Loucy (cell line): Measurements from ENCODE around the gene S100A13.
"Not testable (repeated sequence)": the region's sequence is repeated elsewhere in the genome, so short reads cannot be mapped to it uniquely, and the experiment has no call there.

ENCODE experiments used
- H2AFZ ChIP-seq: fragments of 200-600 bp; sonication (generic); 2 replicates; pipeline ENCODE4 v1.6.0; 2016; ENCODE audit warnings: antibody characterized with exemption, mild to moderate bottlenecking, low read length, moderate library complexity
- H3F3A ChIP-seq: fragments of 200-600 bp; 2 replicates; pipeline ENCODE4 v1.6.0; 2016; ENCODE audit warnings: antibody characterized with exemption, low read depth, mild to moderate bottlenecking
- H3K27me3 ChIP-seq: fragments of 200-600 bp; sonication (generic); 2 replicates; pipeline ENCODE4 v1.6.1; 2014; ENCODE audit warnings: low read length, mild to moderate bottlenecking; ENCODE audit not compliant: insufficient read depth, poor library complexity, severe bottlenecking
- H3K36me3 ChIP-seq: fragments of 200-600 bp; sonication (generic); 2 replicates; pipeline ENCODE4 v1.6.1; 2016; ENCODE audit warnings: low read length; ENCODE audit not compliant: insufficient read depth
- H3K4me1 ChIP-seq: fragments of 200-600 bp; sonication (generic); 2 replicates; pipeline ENCODE4 v1.5.1; 2014; ENCODE audit warnings: low read length, mild to moderate bottlenecking; ENCODE audit not compliant: insufficient read depth, poor library complexity, severe bottlenecking
- H3K4me2 ChIP-seq: fragments of 200-600 bp; sonication (generic); 2 replicates; pipeline ENCODE4 v1.6.0; 2014; ENCODE audit warnings: antibody characterized with exemption, low read length, low read depth, mild to moderate bottlenecking; ENCODE audit not compliant: poor library complexity, severe bottlenecking
- H3K4me3 ChIP-seq: fragments of 200-600 bp; sonication (generic); 2 replicates; pipeline ENCODE4 v1.5.1; 2014; ENCODE audit warnings: low read length, mild to moderate bottlenecking, mixed read lengths; ENCODE audit not compliant: poor library complexity, severe bottlenecking
- H3K79me2 ChIP-seq: fragments of 200-600 bp; sonication (generic); 2 replicates; pipeline ENCODE4 v1.6.1; 2014; ENCODE audit warnings: low read length; ENCODE audit not compliant: insufficient read depth
- H3K9ac ChIP-seq: fragments of 200-600 bp; sonication (generic); 2 replicates; pipeline ENCODE4 v1.6.0; 2014; ENCODE audit warnings: mild to moderate bottlenecking, low read depth, low read length, moderate library complexity; ENCODE audit not compliant: poor library complexity, severe bottlenecking
- H3K9me2 ChIP-seq: fragments of 200-600 bp; sonication (generic); replicated peaks from 2 replicates; pipeline ENCODE4 v1.6.1; 2016; ENCODE audit warnings: low read depth, low read length, mixed read lengths
- H3K9me3 ChIP-seq: fragments of 200-600 bp; sonication (generic); 2 replicates; pipeline ENCODE4 v1.6.1; 2014; ENCODE audit warnings: mild to moderate bottlenecking, antibody characterized with exemption, low read length, low read depth; ENCODE audit not compliant: insufficient read depth
- H4K20me1 ChIP-seq: fragments of 200-600 bp; sonication (generic); 2 replicates; pipeline ENCODE4 v1.6.0; 2014; ENCODE audit warnings: antibody characterized with exemption, low read length, mild to moderate bottlenecking; ENCODE audit not compliant: insufficient read depth, poor library complexity, severe bottlenecking
- CTCF ChIP-seq: fragments of 200-600 bp; sonication (generic); conservative IDR thresholded peaks from 2 replicates; pipeline ENCODE4 v1.5.1; 2014; ENCODE audit warnings: mild to moderate bottlenecking, antibody characterized with exemption, low read length
- EZH2phosphoT487 ChIP-seq: fragments of 200-600 bp; IDR thresholded peaks from 2 replicates; pipeline ENCODE4 v1.6.1; 2018; ENCODE audit warnings: antibody characterized with exemption, mild to moderate bottlenecking, moderate library complexity, borderline replicate concordance

The S100A13 gene

GRCh38 chr1:153577138-153577537 is 50.2 kb downstream of the S100A13 start:
- no peaks in the 10 kb centered on the region for H3K27me3 ChIP-seq

GRCh38 chr1:153575497-153575896 is 51.8 kb downstream of the S100A13 start:
- not testable (repeated sequence) for H4K20me1 ChIP-seq, H2AFZ ChIP-seq, H3K36me3 ChIP-seq, H3K9ac ChIP-seq, H3K4me2 ChIP-seq, H3K4me1 ChIP-seq, H3K9me2 ChIP-seq, H3K9me3 ChIP-seq, H3K4me3 ChIP-seq, H3K79me2 ChIP-seq, H3F3A ChIP-seq, H3K27me3 ChIP-seq

More at GRCh38 chr1:153577138-153577537, 50.2 kb downstream of the S100A13 start:
- TF ChIP-seq CTCF (no peak), EZH2phosphoT487 (no peak)
- Histone ChIP-seq H3K9me3 (no peaks in the 10 kb centered on the region), H3K9me2 (no peaks in the 10 kb centered on the region), H3F3A (no peaks in the 10 kb centered on the region), H3K4me2 (no peak overlapping the region), H3K4me3 (no peak overlapping the region), H3K9ac (no peak overlapping the region), H3K79me2 (no peaks in the 10 kb centered on the region), H4K20me1 (no peaks in the 10 kb centered on the region), H3K36me3 (no peaks in the 10 kb centered on the region), H2AFZ (no peak overlapping the region), H3K4me1 (peaks cover 8% of the 10 kb centered on the region)

GRCh38 chr1:153575081-153575491 is 52.2 kb downstream of the S100A13 start:
- not testable (repeated sequence) for H3K4me3 ChIP-seq, H3K4me1 ChIP-seq, H4K20me1 ChIP-seq, H3K9me2 ChIP-seq, H3K36me3 ChIP-seq, H3K27me3 ChIP-seq, H3K4me2 ChIP-seq, H3K79me2 ChIP-seq, H3K9ac ChIP-seq, H3K9me3 ChIP-seq, H3F3A ChIP-seq, H2AFZ ChIP-seq

- Histone ChIP-seq H3K4me2 (no peak overlapping the region), H3K79me2 (no peaks in the 10 kb centered on the region), H3K4me1 (peaks cover 14% of the 10 kb centered on the region), H3K36me3 (no peaks in the 10 kb centered on the region), H3F3A (no peaks in the 10 kb centered on the region), H2AFZ (no peak overlapping the region), H3K27me3 (no peaks in the 10 kb centered on the region), H3K4me3 (no peak overlapping the region), H3K9ac (no peak overlapping the region), H3K9me3 (no peaks in the 10 kb centered on the region), H4K20me1 (no peaks in the 10 kb centered on the region), H3K9me2 (no peaks in the 10 kb centered on the region)
- no peak for TF ChIP-seq EZH2phosphoT487
- no peak for TF ChIP-seq CTCF
These were observed 54.0 kb downstream of the S100A13 start for GRCh38 chr1:153573351-153573750.
